Mesenchymal stem cell (in vitro differentiated cells and primary cell): ENCODE measurements around the gene OR52N4.

Experiments
- DNase-seq: peaks from one replicate; pipeline ENCODE4 v3.0.0-alpha.2; 2013
- H2AFZ ChIP-seq: one replicate; pipeline ENCODE4 v1.6.1; 2013; ENCODE audit warnings: low read depth, mild to moderate bottlenecking, control low read depth, inconsistent platforms, low read length, moderate library complexity
- H2AK5ac ChIP-seq: 2 replicates; pipeline ENCODE4 v1.6.1; 2013; ENCODE audit warnings: low read length, moderate library complexity, mild to moderate bottlenecking, inconsistent platforms; ENCODE audit not compliant: severe bottlenecking
- H2BK120ac ChIP-seq: one replicate; pipeline ENCODE4 v1.6.1; 2013; ENCODE audit warnings: low read depth, mild to moderate bottlenecking, inconsistent platforms, low read length, moderate library complexity
- H2BK12ac ChIP-seq, 2 experiments: one replicate each; pipeline ENCODE4 v1.6.1; 2013; ENCODE audit warnings: inconsistent platforms in 2 of 2, low read length in 2 of 2, mild to moderate bottlenecking in 2 of 2, moderate library complexity in 2 of 2, control low read depth in 1 of 2
- H2BK15ac ChIP-seq: one replicate; pipeline ENCODE4 v1.6.1; 2013; ENCODE audit warnings: mild to moderate bottlenecking, low read depth, inconsistent platforms; ENCODE audit not compliant: poor library complexity, severe bottlenecking
- H2BK5ac ChIP-seq: 2 replicates; pipeline ENCODE4 v1.6.1; 2013; ENCODE audit warnings: low read depth, mild to moderate bottlenecking, low read length, control low read depth, inconsistent platforms; ENCODE audit not compliant: poor library complexity, severe bottlenecking
- H3K14ac ChIP-seq, 2 experiments: one replicate each; pipeline ENCODE4 v1.6.1; 2013; ENCODE audit warnings: inconsistent platforms in 2 of 2, low read length in 2 of 2, control low read depth in 1 of 2, mild to moderate bottlenecking in 1 of 2, moderate library complexity in 1 of 2
- H3K18ac ChIP-seq, 2 experiments: one replicate each; pipeline ENCODE4 v1.6.1; 2013; ENCODE audit warnings: inconsistent platforms in 2 of 2, low read length in 2 of 2, control low read depth in 1 of 2, low read depth in 1 of 2, mild to moderate bottlenecking in 1 of 2
- H3K23ac ChIP-seq, 2 experiments: one replicate each; pipeline ENCODE4 v1.6.1; 2013; ENCODE audit warnings: inconsistent platforms in 2 of 2, low read length in 2 of 2, mild to moderate bottlenecking in 2 of 2, moderate library complexity in 2 of 2, control low read depth in 1 of 2
- H3K27ac ChIP-seq: 2 replicates; pipeline ENCODE4 v1.5.1; 2013; ENCODE audit warnings: mild to moderate bottlenecking, moderate library complexity, low read length, control low read depth, inconsistent platforms; ENCODE audit not compliant: poor library complexity, severe bottlenecking
- H3K27me3 ChIP-seq, 2 experiments: 2 replicates each; pipeline versions ENCODE4 v1.6.1 to v1.7.0; 2013; ENCODE audit warnings: low read length in 2 of 2, mild to moderate bottlenecking in 2 of 2, moderate library complexity in 2 of 2, control low read depth in 1 of 2, inconsistent platforms in 1 of 2; ENCODE audit not compliant: control insufficient read depth in 1 of 2, insufficient read depth in 1 of 2
- H3K36me3 ChIP-seq, 2 experiments: 2 replicates each; pipeline versions ENCODE4 v1.6.1 to v1.7.0; 2013; ENCODE audit warnings: low read length in 2 of 2, control low read depth in 1 of 2, inconsistent platforms in 1 of 2, low read depth in 1 of 2, mild to moderate bottlenecking in 1 of 2; ENCODE audit not compliant: insufficient read depth in 2 of 2, control insufficient read depth in 1 of 2
- H3K4ac ChIP-seq, 2 experiments: one replicate each; pipeline ENCODE4 v1.6.1; 2013; ENCODE audit warnings: inconsistent platforms in 2 of 2, low read length in 2 of 2, mild to moderate bottlenecking in 2 of 2, moderate library complexity in 2 of 2, control low read depth in 1 of 2, low read depth in 1 of 2
- H3K4me1 ChIP-seq: 2 replicates; pipeline ENCODE4 v1.6.1; 2013; ENCODE audit warnings: low read depth, low read length, control low read depth; ENCODE audit not compliant: control insufficient read depth, insufficient read depth
- H3K4me2 ChIP-seq: 2 replicates; pipeline ENCODE4 v1.6.1; 2013; ENCODE audit warnings: low read length, mild to moderate bottlenecking, inconsistent platforms; ENCODE audit not compliant: poor library complexity, severe bottlenecking
- H3K4me3 ChIP-seq, 2 experiments: 2 replicates each; pipeline versions ENCODE4 v1.5.1 to v1.7.0; 2013; ENCODE audit warnings: low read length in 2 of 2, mild to moderate bottlenecking in 2 of 2, control low read depth in 1 of 2, low read depth in 1 of 2; ENCODE audit not compliant: insufficient read depth in 1 of 2
- H3K79me1 ChIP-seq: replicated peaks from 2 replicates; pipeline ENCODE4 v1.6.1; 2013; ENCODE audit warnings: mild to moderate bottlenecking, control low read depth, low read length, inconsistent platforms; ENCODE audit not compliant: poor library complexity, severe bottlenecking
- H3K9ac ChIP-seq: 2 replicates; pipeline ENCODE4 v1.7.0; 2013; ENCODE audit warnings: mild to moderate bottlenecking, low read length, moderate library complexity
- H3K9me3 ChIP-seq: 2 replicates; pipeline ENCODE4 v1.7.0; 2013; ENCODE audit warnings: mild to moderate bottlenecking, low read length; ENCODE audit not compliant: control insufficient read depth
- H4K8ac ChIP-seq: one replicate; pipeline ENCODE4 v1.6.1; 2013; ENCODE audit warnings: inconsistent platforms, mild to moderate bottlenecking, low read length, moderate library complexity
- H4K91ac ChIP-seq: one replicate; pipeline ENCODE4 v1.6.1; 2013; ENCODE audit warnings: mild to moderate bottlenecking, low read length, inconsistent platforms
- WGBS: methylation state at CpG from one replicate; pipeline ENCODE4 v1.1.7; 2013; ENCODE audit warnings: mixed read lengths; 5-methylcytosine and 5-hydroxymethylcytosine counted together

OR52N4 gene

DNA sequence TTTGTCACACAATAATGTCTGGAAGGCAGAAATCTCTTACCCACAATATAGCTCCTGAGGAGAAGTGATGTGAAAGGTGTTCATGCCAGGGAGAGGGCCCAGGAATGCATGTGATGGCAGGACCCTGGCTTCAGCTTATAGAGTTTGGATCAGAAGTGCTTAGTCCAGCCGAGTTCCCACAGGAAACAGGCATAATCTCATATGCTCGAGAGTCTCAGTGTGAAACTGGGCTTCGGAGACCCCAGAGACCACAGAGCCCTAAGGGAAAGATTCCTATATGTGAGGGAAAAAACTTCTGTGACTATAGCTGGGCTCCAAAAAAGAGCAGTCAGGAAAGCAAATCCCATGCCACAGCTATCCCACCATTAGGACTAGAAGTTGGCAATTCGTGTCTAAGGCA, 29.2 kb downstream of the OR52N4 start, which contains the start of gene OR52N5:
Gene OR52N5 (minus strand): TSS at position 101 of the 400 bp plus-strand sequence. CDS start 4,721 bp downstream, outside the sequence.
- Histone ChIP-seq H3K18ac (no peak within 1 kb of the TSS), H4K8ac (no peak within 1 kb of the TSS), H3K27me3 (no peaks in the 10 kb centered on the region), H2BK5ac (no peak within 1 kb of the TSS), H3K79me1 (no peaks in the 10 kb centered on the region), H3K9me3 (no peaks in the 10 kb centered on the region), H3K4ac (no peak within 1 kb of the TSS), H2AK5ac (no peak within 1 kb of the TSS), H3K27ac (no peak within 1 kb of the TSS), H3K4me1 (no peaks in the 10 kb centered on the region), H3K4me3 (no peak within 1 kb of the TSS), H3K4me2 (no peak within 1 kb of the TSS), H2BK120ac (no peak within 1 kb of the TSS), H4K91ac (no peak within 1 kb of the TSS), H3K9ac (no peak within 1 kb of the TSS), H2BK12ac (no peak within 1 kb of the TSS), H3K23ac (no peak within 1 kb of the TSS), H2AFZ (no peak within 1 kb of the TSS), H3K36me3 (no peaks in the 10 kb centered on the region), H3K14ac (no peak within 1 kb of the TSS), H2BK15ac (no peak within 1 kb of the TSS)
- no peak for DNase-seq
- WGBS = 33% methylated on average over 3 of the region's 4 CpGs

DNA sequence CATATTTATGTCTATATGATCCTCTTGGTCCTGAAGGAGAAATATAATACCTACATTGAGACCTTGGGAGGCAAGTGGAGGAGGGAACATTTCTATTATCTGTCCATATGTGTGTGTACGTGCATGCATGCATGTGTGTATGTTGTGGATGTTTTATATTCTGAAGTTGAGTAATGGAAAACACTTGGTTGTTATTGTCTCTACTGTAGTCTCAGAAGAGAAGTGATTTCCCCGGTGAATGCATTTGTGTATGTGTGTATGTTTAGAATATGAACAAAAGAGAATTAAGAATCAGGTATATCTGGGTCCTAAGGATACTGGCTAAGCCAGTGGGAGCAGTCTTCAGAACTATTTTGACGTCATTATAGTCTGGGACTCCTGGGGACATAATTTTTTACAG, 37.1 kb downstream of the OR52N4 start, which contains the start of gene OR52N1:
Gene OR52N1 (minus strand): TSS at position 101 of the 400 bp plus-strand sequence. CDS start 2,449 bp downstream, outside the sequence.
- Histone ChIP-seq H3K9ac (no peak within 1 kb of the TSS), H4K91ac (no peak within 1 kb of the TSS), H2BK15ac (no peak within 1 kb of the TSS), H2BK5ac (no peak within 1 kb of the TSS), H3K18ac (no peak within 1 kb of the TSS), H3K36me3 (no peaks in the 10 kb centered on the region), H2AK5ac (no peak within 1 kb of the TSS), H3K9me3 (peaks cover 2% of the 10 kb centered on the region), H2BK12ac (no peak within 1 kb of the TSS), H3K4me1 (no peaks in the 10 kb centered on the region), H4K8ac (no peak within 1 kb of the TSS), H3K14ac (no peak within 1 kb of the TSS), H3K4me2 (no peak within 1 kb of the TSS), H2AFZ (no peak within 1 kb of the TSS), H3K23ac (no peak within 1 kb of the TSS), H3K27ac (no peak within 1 kb of the TSS), H3K4me3 (no peak within 1 kb of the TSS), H2BK120ac (no peak within 1 kb of the TSS), H3K27me3 (no peaks in the 10 kb centered on the region), H3K79me1 (no peaks in the 10 kb centered on the region), H3K4ac (no peak within 1 kb of the TSS)
- no peak for DNase-seq
- WGBS = 65% methylated on average over 2 of the region's 3 CpGs

GRCh38 chr11:5796541-5796940, 42.5 kb downstream of the OR52N4 start:
- Histone ChIP-seq H3K14ac (no peak overlapping the region), H3K27ac (no peak overlapping the region), H4K8ac (no peak overlapping the region), H2BK120ac (no peak overlapping the region), H3K23ac (no peak overlapping the region), H2BK12ac (no peak overlapping the region), H3K9me3 (peaks cover 2% of the 10 kb centered on the region), H3K4me3 (no peak overlapping the region), H2BK5ac (no peak overlapping the region), H4K91ac (no peak overlapping the region), H3K4me2 (no peak overlapping the region), H3K4me1 (no peaks in the 10 kb centered on the region), H2AFZ (no peak overlapping the region), H3K27me3 (peaks cover 0 to 4% of the 10 kb centered on the region in 2 experiments), H3K9ac (no peak overlapping the region), H3K79me1 (no peaks in the 10 kb centered on the region), H3K18ac (no peak overlapping the region), H2AK5ac (no peak overlapping the region), H3K4ac (no peak overlapping the region), H2BK15ac (no peak overlapping the region), H3K36me3 (no peaks in the 10 kb centered on the region)
- DNase-seq = no peak
- WGBS = 79% methylated on average over 3 of the region's 6 CpGs

GRCh38 chr11:5803982-5804381, 49.9 kb downstream of the OR52N4 start:
- H2BK15ac ChIP-seq = no peak overlapping the region
- no peak for DNase-seq
- no peak overlapping the region for H2BK120ac ChIP-seq
- no peak overlapping the region for H3K18ac ChIP-seq
- H2BK12ac ChIP-seq = no peak overlapping the region
- no peak overlapping the region for H3K14ac ChIP-seq
- H3K9me3 ChIP-seq = peaks cover 5% of the 10 kb centered on the region
- H3K27me3 ChIP-seq = peaks cover 4 to 16% of the 10 kb centered on the region in 2 experiments
- no peak overlapping the region for H3K23ac ChIP-seq
- H3K9ac ChIP-seq = no peak overlapping the region
- no peaks in the 10 kb centered on the region for H3K79me1 ChIP-seq
- H4K8ac ChIP-seq = no peak overlapping the region
- H4K91ac ChIP-seq = no peak overlapping the region
- H2AFZ ChIP-seq = no peak overlapping the region
- H3K4ac ChIP-seq = no peak overlapping the region
- H3K4me3 ChIP-seq = no peak overlapping the region
- H2AK5ac ChIP-seq = no peak overlapping the region
- no peak overlapping the region for H3K4me2 ChIP-seq
- peaks cover 3% of the 10 kb centered on the region for H3K4me1 ChIP-seq
- no peak overlapping the region for H2BK5ac ChIP-seq
- 93% methylated on average over 5 of the region's 5 CpGs for WGBS
- no peak overlapping the region for H3K27ac ChIP-seq
- no peaks in the 10 kb centered on the region for H3K36me3 ChIP-seq
